ENCODE data around the gene ASB11. TPM values are rescaled to one million over a fixed set of nuclear protein-coding genes. Genes with fewer than 3 reads are reported as not detected.

Gene ASB11
- total RNA-seq, 3 donors from 2014 or later (not counting 1 experiment from before 2014, with no cell fraction given), result 0.24 TPM; not detected in 2

DNA sequence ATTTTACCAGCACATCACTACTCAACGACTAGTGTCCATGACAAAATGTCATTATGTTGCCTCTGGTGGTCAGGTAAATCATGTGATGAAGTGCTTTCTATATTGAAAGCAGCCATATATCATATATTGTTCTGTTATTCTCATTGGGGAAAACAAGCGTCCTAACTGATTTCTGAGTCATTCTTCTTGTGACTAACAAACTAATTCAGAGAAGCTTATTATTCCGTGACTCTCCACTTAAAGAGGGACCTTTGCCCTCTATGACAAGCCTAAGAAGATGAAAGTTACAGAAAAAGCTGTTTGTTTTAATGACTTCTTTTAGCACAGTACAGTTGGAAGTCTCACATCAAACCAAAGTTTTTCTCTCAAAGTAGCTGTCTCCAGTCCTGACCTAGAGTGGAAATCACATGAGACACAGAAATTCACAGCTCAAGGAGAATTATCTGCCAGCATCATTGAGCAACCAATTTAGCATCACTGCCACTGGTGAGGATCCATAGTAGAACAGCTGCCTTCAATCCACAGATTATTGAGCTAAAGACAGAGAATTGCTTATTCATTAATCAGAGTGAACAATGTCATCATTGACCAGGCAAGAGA lies 81.9 kb downstream of the ASB11 start:
- H3K36me3 ChIP-seq (ENCODE audit: control insufficient read depth, insufficient read depth, low read length), result no peaks in the 10 kb centered on the region
- WGBS (ENCODE audit: insufficient coverage), result 60% methylated on average over 1 of the region's 3 CpGs
- H3K4me1 ChIP-seq (ENCODE audit: control insufficient read depth, insufficient read depth, low read length), result no peaks in the 10 kb centered on the region
- DNase-seq (no peak), ATAC-seq (no peak)
- no peak overlapping the region for H3K27ac Mint-ChIP-seq
- H3K36me3 Mint-ChIP-seq, result no peaks in the 10 kb centered on the region
- H3K4me3 Mint-ChIP-seq, result no peak overlapping the region
- no peaks in the 10 kb centered on the region for H3K9me3 Mint-ChIP-seq
- no peaks in the 10 kb centered on the region for H3K27me3 ChIP-seq (ENCODE audit: control insufficient read depth, insufficient read depth, low read length)
- H3K27me3 Mint-ChIP-seq (ENCODE audit: low read depth in 2 of 2), result peaks cover 0 to 14% of the 10 kb centered on the region in 2 donors
- H3K9me3 ChIP-seq (ENCODE audit: control insufficient read depth, insufficient read depth, low read length), result no peaks in the 10 kb centered on the region
- H3K4me3 ChIP-seq (ENCODE audit: low read length), result no peak overlapping the region
- intact Hi-C loops (cut with micrococcal nuclease), result no loop called here
- no peak overlapping the region for H3K27ac ChIP-seq (ENCODE audit: low read length)
- TF ChIP-seq, protein P1, sequence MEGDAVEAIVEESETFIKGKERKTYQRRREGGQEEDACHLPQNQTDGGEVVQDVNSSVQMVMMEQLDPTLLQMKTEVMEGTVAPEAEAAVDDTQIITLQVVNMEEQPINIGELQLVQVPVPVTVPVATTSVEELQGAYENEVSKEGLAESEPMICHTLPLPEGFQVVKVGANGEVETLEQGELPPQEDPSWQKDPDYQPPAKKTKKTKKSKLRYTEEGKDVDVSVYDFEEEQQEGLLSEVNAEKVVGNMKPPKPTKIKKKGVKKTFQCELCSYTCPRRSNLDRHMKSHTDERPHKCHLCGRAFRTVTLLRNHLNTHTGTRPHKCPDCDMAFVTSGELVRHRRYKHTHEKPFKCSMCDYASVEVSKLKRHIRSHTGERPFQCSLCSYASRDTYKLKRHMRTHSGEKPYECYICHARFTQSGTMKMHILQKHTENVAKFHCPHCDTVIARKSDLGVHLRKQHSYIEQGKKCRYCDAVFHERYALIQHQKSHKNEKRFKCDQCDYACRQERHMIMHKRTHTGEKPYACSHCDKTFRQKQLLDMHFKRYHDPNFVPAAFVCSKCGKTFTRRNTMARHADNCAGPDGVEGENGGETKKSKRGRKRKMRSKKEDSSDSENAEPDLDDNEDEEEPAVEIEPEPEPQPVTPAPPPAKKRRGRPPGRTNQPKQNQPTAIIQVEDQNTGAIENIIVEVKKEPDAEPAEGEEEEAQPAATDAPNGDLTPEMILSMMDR (IDR thresholded peaks at IDR 0.05), result no peak
- no peaks in the 10 kb centered on the region for H3K4me1 Mint-ChIP-seq

Other genes starting within 250 kb of the ASB11 start
- not detected for gene ASB9, start 45.6 kb downstream of the ASB11 start, total RNA-seq
- 100 to 1,000 TPM in 1 of 3 donors, 10 to 100 TPM in 2; 71.8 to 111 (median 87.6) TPM for gene PIGA, start 19.9 kb upstream of the ASB11 start, total RNA-seq
- gene VEGFD, start 68.8 kb upstream of the ASB11 start, total RNA-seq, result not detected
- gene PIR, start 177.7 kb upstream of the ASB11 start, total RNA-seq, result under 1 TPM in 1 of 3 donors, not detected in 2; 0.57 TPM
- gene BMX, start 185.2 kb upstream of the ASB11 start, total RNA-seq, result under 1 TPM in 1 of 3 donors, not detected in 2; 0.30 TPM